ENCODE measurements around the gene RACGAP1. TPM values are rescaled to one million over a fixed set of nuclear protein-coding genes. Genes with fewer than 3 reads are reported as not detected.

Gene RACGAP1
- total RNA-seq, 1 donor from 2014 or later, result 23.5 TPM

- Histone ChIP-seq H3K4me3 (ENCODE audit: low read length in 3 of 3) (no peak overlapping the region), H3K4me1 (ENCODE audit: control insufficient read depth in 3 of 3, insufficient read depth in 3 of 3, low read length in 3 of 3) (no peaks in the 10 kb centered on the region), H3K9me3 (ENCODE audit: control insufficient read depth in 3 of 3, low read length in 3 of 3) (no peaks in the 10 kb centered on the region), H3K36me3 (ENCODE audit: control insufficient read depth in 3 of 3, insufficient read depth in 3 of 3, low read length in 3 of 3) (no peaks in the 10 kb centered on the region), H3K27ac (ENCODE audit: low read depth, low read length) (no peak overlapping the region), H3K27me3 (ENCODE audit: control insufficient read depth in 3 of 3, insufficient read depth in 3 of 3, low read length in 3 of 3) (peaks cover 9 to 27% (median 18%) of the 10 kb centered on the region in 3 donors), H3K9ac (ENCODE audit: low read depth in 1 of 3, low read length in 3 of 3) (no peak overlapping the region)
Measured at GRCh38 chr12:50047693-50048250, 22.5 kb upstream of the RACGAP1 start.

GRCh38 chr12:50043854-50044253, 18.6 kb upstream of the RACGAP1 start:
- H3K4me3 ChIP-seq (ENCODE audit: low read length in 3 of 3), result no peak overlapping the region
- H3K36me3 ChIP-seq (ENCODE audit: control insufficient read depth in 3 of 3, insufficient read depth in 3 of 3, low read length in 3 of 3), result no peaks in the 10 kb centered on the region
- no peaks in the 10 kb centered on the region for H3K4me1 ChIP-seq (ENCODE audit: control insufficient read depth in 3 of 3, insufficient read depth in 3 of 3, low read length in 3 of 3)
- no peaks in the 10 kb centered on the region for H3K9me3 ChIP-seq (ENCODE audit: control insufficient read depth in 3 of 3, low read length in 3 of 3)
- peaks cover 0 to 3% (median 0%) of the 10 kb centered on the region in 3 donors for H3K27me3 ChIP-seq (ENCODE audit: control insufficient read depth in 3 of 3, insufficient read depth in 3 of 3, low read length in 3 of 3)
- no peak overlapping the region for H3K27ac ChIP-seq (ENCODE audit: low read depth, low read length)
- no peak overlapping the region for H3K9ac ChIP-seq (ENCODE audit: low read depth in 1 of 3, low read length in 3 of 3)

- Histone ChIP-seq H3K27ac (ENCODE audit: low read depth, low read length) (no peak overlapping the region), H3K9ac (ENCODE audit: low read depth in 1 of 3, low read length in 3 of 3) (no peak overlapping the region), H3K4me1 (ENCODE audit: control insufficient read depth in 3 of 3, insufficient read depth in 3 of 3, low read length in 3 of 3) (no peaks in the 10 kb centered on the region), H3K9me3 (ENCODE audit: control insufficient read depth in 3 of 3, low read length in 3 of 3) (no peaks in the 10 kb centered on the region), H3K36me3 (ENCODE audit: control insufficient read depth in 3 of 3, insufficient read depth in 3 of 3, low read length in 3 of 3) (no peaks in the 10 kb centered on the region), H3K4me3 (ENCODE audit: low read length in 3 of 3) (no peak overlapping the region), H3K27me3 (ENCODE audit: control insufficient read depth in 3 of 3, insufficient read depth in 3 of 3, low read length in 3 of 3) (peaks cover 0 to 3% (median 0%) of the 10 kb centered on the region in 3 donors)
Measured at GRCh38 chr12:50043308-50043707, 18.0 kb upstream of the RACGAP1 start.

GRCh38 chr12:50042693-50043092, 17.4 kb upstream of the RACGAP1 start:
- Histone ChIP-seq H3K9me3 (ENCODE audit: control insufficient read depth in 3 of 3, low read length in 3 of 3) (no peaks in the 10 kb centered on the region), H3K27me3 (ENCODE audit: control insufficient read depth in 3 of 3, insufficient read depth in 3 of 3, low read length in 3 of 3) (peaks cover 0 to 3% (median 0%) of the 10 kb centered on the region in 3 donors), H3K27ac (ENCODE audit: low read depth, low read length) (no peak overlapping the region), H3K4me3 (ENCODE audit: low read length in 3 of 3) (no peak overlapping the region), H3K36me3 (ENCODE audit: control insufficient read depth in 3 of 3, insufficient read depth in 3 of 3, low read length in 3 of 3) (no peaks in the 10 kb centered on the region), H3K4me1 (ENCODE audit: control insufficient read depth in 3 of 3, insufficient read depth in 3 of 3, low read length in 3 of 3) (no peaks in the 10 kb centered on the region), H3K9ac (ENCODE audit: low read depth in 1 of 3, low read length in 3 of 3) (no peak overlapping the region)

GRCh38 chr12:50041962-50042361, 16.7 kb upstream of the RACGAP1 start:
- H3K27ac ChIP-seq (ENCODE audit: low read depth, low read length), result no peak overlapping the region
- H3K9me3 ChIP-seq (ENCODE audit: control insufficient read depth in 3 of 3, low read length in 3 of 3), result no peaks in the 10 kb centered on the region
- no peaks in the 10 kb centered on the region for H3K4me1 ChIP-seq (ENCODE audit: control insufficient read depth in 3 of 3, insufficient read depth in 3 of 3, low read length in 3 of 3)
- H3K27me3 ChIP-seq (ENCODE audit: control insufficient read depth in 3 of 3, insufficient read depth in 3 of 3, low read length in 3 of 3), result no peaks in the 10 kb centered on the region
- H3K4me3 ChIP-seq (ENCODE audit: low read length in 3 of 3), result no peak overlapping the region
- H3K36me3 ChIP-seq (ENCODE audit: control insufficient read depth in 3 of 3, insufficient read depth in 3 of 3, low read length in 3 of 3), result no peaks in the 10 kb centered on the region
- H3K9ac ChIP-seq (ENCODE audit: low read depth in 1 of 3, low read length in 3 of 3), result no peak overlapping the region

- no peaks in the 10 kb centered on the region for H3K36me3 ChIP-seq (ENCODE audit: control insufficient read depth in 3 of 3, insufficient read depth in 3 of 3, low read length in 3 of 3)
- peaks cover 0 to 3% (median 0%) of the 10 kb centered on the region in 3 donors for H3K27me3 ChIP-seq (ENCODE audit: control insufficient read depth in 3 of 3, insufficient read depth in 3 of 3, low read length in 3 of 3)
- H3K4me1 ChIP-seq (ENCODE audit: control insufficient read depth in 3 of 3, insufficient read depth in 3 of 3, low read length in 3 of 3), result no peaks in the 10 kb centered on the region
- no peaks in the 10 kb centered on the region for H3K9me3 ChIP-seq (ENCODE audit: control insufficient read depth in 3 of 3, low read length in 3 of 3)
- H3K9ac ChIP-seq (ENCODE audit: low read depth in 1 of 3, low read length in 3 of 3), result no peak overlapping the region
- no peak overlapping the region for H3K4me3 ChIP-seq (ENCODE audit: low read length in 3 of 3)
- H3K27ac ChIP-seq (ENCODE audit: low read depth, low read length), result no peak overlapping the region
Measured at GRCh38 chr12:50041062-50041860, 16.0 kb upstream of the RACGAP1 start.

GRCh38 chr12:50040657-50041056, 15.4 kb upstream of the RACGAP1 start:
- H3K36me3 ChIP-seq (ENCODE audit: control insufficient read depth in 3 of 3, insufficient read depth in 3 of 3, low read length in 3 of 3), result no peaks in the 10 kb centered on the region
- no peaks in the 10 kb centered on the region for H3K9me3 ChIP-seq (ENCODE audit: control insufficient read depth in 3 of 3, low read length in 3 of 3)
- H3K4me1 ChIP-seq (ENCODE audit: control insufficient read depth in 3 of 3, insufficient read depth in 3 of 3, low read length in 3 of 3), result no peaks in the 10 kb centered on the region
- H3K27me3 ChIP-seq (ENCODE audit: control insufficient read depth in 3 of 3, insufficient read depth in 3 of 3, low read length in 3 of 3), result peaks cover 0 to 7% (median 0%) of the 10 kb centered on the region in 3 donors
- no peak overlapping the region for H3K27ac ChIP-seq (ENCODE audit: low read depth, low read length)
- no peak overlapping the region for H3K4me3 ChIP-seq (ENCODE audit: low read length in 3 of 3)
- no peak overlapping the region for H3K9ac ChIP-seq (ENCODE audit: low read depth in 1 of 3, low read length in 3 of 3)

GRCh38 chr12:50039151-50039835, 14.0 kb upstream of the RACGAP1 start:
- Histone ChIP-seq H3K27me3 (ENCODE audit: control insufficient read depth in 3 of 3, insufficient read depth in 3 of 3, low read length in 3 of 3) (peaks cover 0 to 7% (median 0%) of the 10 kb centered on the region in 3 donors), H3K4me3 (ENCODE audit: low read length in 3 of 3) (no peak overlapping the region), H3K36me3 (ENCODE audit: control insufficient read depth in 3 of 3, insufficient read depth in 3 of 3, low read length in 3 of 3) (no peaks in the 10 kb centered on the region), H3K9me3 (ENCODE audit: control insufficient read depth in 3 of 3, low read length in 3 of 3) (no peaks in the 10 kb centered on the region), H3K27ac (ENCODE audit: low read depth, low read length) (no peak overlapping the region), H3K4me1 (ENCODE audit: control insufficient read depth in 3 of 3, insufficient read depth in 3 of 3, low read length in 3 of 3) (no peaks in the 10 kb centered on the region), H3K9ac (ENCODE audit: low read depth in 1 of 3, low read length in 3 of 3) (peak overlapping the region in 1 of 3 donors; percentile 16)

- H3K27me3 ChIP-seq (ENCODE audit: control insufficient read depth in 3 of 3, insufficient read depth in 3 of 3, low read length in 3 of 3), result peaks cover 0 to 7% (median 0%) of the 10 kb centered on the region in 3 donors
- no peaks in the 10 kb centered on the region for H3K4me1 ChIP-seq (ENCODE audit: control insufficient read depth in 3 of 3, insufficient read depth in 3 of 3, low read length in 3 of 3)
- no peaks in the 10 kb centered on the region for H3K9me3 ChIP-seq (ENCODE audit: control insufficient read depth in 3 of 3, low read length in 3 of 3)
- no peak overlapping the region for H3K27ac ChIP-seq (ENCODE audit: low read depth, low read length)
- no peaks in the 10 kb centered on the region for H3K36me3 ChIP-seq (ENCODE audit: control insufficient read depth in 3 of 3, insufficient read depth in 3 of 3, low read length in 3 of 3)
- H3K4me3 ChIP-seq (ENCODE audit: low read length in 3 of 3), result no peak overlapping the region
- H3K9ac ChIP-seq (ENCODE audit: low read depth in 1 of 3, low read length in 3 of 3), result no peak overlapping the region
Measured at GRCh38 chr12:50038336-50038735, 13.0 kb upstream of the RACGAP1 start.
